HG02885 (cell line): ENCODE measurements around the gene CCDC86.

ENCODE experiments used
- ATAC-seq: cut with Tn5 transposase; IDR thresholded peaks from one replicate; pipeline ENCODE4 v1.9.1; 2021; ENCODE audit warnings: mild to moderate bottlenecking; ENCODE audit not compliant: unreplicated experiment, poor library complexity

CCDC86 gene

DNA sequence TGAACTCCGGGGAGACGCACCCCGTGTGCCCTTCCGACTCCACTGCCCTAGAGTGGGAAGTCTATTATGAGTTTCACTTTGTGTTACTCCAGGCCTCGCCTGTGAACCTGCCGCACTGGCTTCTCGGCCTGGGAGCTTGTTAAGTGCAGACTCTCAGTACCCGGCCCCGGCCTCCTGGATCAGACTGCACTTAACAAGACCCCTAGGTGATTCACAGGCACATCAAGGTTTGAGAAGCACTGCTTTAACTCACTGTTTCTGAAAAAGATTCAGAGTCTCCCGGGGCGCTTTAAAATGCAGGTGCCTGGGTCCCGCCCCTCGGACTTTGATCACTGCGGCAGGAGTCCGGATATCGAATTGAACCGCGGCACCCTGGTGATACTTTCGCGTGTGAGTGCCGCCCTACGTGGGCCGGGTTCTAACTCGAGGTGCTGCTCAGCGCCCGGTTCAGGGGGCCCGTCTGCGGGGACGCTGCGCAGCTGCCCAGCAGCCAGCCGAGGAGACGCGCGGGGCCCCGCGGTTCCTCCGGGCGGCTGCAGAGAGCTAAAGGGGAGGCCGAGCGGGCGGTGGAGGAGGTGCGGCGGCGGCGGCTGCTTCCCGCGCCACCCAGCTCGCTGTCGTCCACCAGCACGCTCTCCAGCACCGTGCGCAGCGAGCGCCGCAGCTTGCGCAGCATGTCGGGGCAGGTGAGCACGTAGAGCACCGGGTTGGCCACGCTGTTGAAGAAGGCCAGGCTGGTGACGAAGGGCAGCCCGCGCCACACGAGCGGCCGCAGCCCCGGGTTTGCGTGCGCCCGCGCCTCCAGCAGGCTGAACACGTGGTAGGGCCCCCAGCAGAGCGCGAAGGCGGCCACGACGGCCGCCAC, 10.4 kb downstream of the CCDC86 start:
- no peak for ATAC-seq

DNA sequence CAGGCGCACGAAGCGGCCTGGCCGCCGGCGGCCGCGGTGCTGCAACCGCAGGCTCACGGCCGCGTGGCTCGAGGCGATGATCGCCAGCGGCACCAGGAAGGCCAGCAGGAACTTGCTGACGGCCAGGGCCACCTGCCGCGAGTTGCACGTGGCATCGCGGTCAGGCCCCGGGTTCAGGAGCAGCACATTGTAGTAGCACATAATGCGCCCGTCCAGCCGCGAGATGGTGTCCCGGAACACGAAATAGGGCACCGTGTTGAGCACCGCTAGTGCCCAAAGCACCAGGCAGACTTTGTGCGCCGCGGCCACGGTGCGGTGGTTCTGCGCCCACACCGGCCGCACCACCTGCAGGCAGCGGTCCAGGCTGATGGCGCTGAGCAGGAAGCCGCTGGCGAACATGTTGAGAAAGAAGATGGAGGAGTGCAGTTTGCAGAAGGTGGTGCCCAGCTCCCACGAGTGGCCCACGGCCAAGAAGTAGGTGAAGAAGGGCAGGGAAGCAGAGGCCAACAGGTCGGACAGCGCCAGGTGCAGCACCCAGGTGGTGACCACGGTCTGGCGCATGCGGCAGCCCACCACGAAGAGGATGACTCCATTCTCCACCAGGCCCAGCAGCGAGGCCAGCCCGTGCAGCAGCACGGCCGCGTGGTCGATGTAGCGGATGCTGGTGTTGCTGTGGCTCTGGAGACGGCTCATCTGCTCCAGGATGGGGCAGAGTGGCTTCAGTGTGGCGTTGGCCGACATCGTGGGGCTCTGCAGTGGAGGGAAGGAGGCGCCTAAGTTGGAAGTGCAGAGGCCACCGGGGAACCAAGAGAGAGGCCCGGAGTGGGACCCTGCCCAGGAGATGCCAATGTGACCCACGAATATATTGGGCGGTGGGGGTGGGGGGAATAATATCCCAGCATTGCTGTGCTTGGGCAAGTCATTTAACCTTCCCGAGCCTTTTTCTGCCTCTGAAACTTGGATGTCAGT, 11.4 kb downstream of the CCDC86 start:
- no peak for ATAC-seq

DNA sequence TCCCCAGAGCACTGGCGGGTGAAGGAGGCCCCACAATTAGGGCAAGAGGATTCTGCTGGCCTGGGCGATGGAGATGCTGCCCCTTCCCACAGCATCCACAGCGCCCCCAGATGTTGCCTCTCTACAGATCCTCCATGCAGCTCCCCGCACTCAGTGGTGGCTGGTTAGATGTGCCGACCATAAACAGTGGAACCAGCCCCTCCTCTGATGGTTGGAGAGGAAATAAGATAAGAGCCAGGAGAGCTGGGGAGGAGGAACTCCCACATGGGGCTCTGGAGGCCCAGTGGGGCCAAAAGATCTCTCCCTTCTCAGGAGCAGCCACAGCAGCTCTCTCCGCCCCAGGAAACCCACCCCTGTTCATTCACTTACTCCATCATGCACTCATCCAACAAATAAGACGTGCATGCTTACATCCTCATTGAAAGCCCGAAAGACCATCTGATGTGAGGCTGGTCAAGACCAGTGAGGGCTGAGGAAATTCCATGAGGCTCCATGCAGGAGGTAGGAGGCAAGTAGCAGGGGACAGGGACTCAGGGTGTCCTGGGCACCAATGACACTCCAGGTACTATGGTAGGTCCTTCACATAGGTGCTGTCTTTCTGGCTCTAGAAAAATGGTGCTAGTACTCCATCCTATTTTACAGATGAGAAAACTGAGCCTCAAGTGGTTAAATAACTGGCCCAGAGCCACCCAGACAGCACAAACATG, 12.4 kb downstream of the CCDC86 start:
- no peak for ATAC-seq

DNA sequence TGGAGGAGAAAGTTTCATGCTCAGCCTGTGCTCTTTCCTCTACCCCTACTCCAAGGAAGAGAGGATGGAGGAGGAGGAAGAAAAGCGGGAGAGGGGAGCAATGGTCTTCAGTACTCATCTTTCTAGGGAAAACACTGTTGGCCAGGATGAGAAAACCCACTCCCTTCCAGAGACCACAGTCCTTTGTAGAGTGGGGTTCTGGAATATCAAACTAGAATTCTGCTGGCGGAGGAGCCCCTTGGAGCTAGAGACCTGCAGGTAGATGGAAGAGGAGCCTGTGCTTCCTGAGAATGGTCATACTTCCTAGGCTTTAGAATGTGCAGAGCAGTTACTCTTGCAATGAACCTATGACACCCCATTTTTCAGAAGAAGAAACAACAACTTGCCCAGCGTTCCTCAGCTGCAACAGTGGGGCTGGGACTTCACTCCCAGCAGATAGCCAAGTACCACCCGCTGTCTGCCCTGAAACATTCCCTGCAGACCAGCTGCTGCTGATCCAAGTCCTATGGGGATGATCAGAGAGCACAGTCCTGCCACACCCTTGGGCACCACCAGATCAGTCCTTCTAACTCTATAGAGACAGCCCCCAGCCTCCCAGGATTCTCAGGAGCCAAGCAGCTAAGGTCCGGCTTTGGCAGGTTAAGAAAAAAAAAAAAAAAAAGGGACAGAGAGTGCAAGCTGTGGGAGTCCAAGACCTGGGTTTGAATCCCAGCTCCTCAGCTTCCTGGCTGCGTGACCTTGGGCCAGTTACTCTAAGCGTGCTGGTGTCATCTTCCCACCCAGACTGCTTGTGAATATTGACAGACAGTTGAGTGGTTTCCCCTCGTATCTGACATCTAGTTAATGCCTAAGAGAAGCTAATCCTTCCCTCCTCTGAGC, 13.2 kb downstream of the CCDC86 start:
- ATAC-seq = no peak

DNA sequence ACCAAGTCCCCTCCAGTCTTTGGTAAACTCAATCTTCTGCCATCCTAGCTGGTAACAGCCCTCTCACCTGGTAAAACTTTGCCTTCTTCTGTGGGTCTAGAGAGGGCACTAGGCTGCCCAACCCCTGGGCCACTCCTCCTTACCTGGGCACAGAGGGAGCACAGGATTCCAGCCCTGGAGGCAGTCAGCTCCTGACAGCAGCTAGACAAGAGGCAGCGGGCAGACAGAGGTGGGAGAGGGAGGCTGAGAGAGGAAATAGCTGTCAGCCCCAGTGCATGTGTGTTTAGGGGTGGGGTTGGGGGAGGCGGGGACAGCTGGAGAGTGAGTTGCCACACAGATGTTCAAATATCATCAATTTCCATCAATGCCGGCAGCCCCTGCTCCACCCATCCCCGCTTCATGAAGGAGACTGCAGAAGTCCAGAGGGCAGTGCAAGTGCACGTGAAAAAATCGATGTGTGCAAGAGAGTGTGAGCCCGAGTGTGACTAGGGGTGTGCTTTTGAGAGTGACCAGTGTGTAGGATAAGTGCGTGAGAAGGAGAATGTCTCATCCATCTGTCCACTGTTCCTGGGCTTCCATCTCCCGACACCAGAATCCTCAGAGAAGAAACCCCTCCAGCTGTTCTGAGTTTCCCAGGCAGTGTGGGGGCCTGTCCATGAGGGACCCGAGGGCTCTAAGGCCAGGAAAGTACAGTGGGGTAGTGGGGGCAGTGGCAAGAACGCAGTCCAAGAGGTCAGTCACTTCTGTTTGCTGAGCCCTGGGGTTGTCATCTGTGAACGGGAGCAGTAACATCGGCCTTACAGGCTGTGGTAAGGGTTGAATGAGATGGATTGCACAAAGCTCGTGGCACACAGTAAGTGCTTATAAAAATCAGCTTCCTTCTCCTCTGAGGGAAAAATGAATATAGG, 14.1 kb downstream of the CCDC86 start, which contains the start of gene PTGDR2:
Gene PTGDR2 (minus strand): TSS at position 225 of the 908 bp plus-strand sequence. CDS start 2,228 bp downstream, outside the sequence.
- no peak for ATAC-seq

DNA sequence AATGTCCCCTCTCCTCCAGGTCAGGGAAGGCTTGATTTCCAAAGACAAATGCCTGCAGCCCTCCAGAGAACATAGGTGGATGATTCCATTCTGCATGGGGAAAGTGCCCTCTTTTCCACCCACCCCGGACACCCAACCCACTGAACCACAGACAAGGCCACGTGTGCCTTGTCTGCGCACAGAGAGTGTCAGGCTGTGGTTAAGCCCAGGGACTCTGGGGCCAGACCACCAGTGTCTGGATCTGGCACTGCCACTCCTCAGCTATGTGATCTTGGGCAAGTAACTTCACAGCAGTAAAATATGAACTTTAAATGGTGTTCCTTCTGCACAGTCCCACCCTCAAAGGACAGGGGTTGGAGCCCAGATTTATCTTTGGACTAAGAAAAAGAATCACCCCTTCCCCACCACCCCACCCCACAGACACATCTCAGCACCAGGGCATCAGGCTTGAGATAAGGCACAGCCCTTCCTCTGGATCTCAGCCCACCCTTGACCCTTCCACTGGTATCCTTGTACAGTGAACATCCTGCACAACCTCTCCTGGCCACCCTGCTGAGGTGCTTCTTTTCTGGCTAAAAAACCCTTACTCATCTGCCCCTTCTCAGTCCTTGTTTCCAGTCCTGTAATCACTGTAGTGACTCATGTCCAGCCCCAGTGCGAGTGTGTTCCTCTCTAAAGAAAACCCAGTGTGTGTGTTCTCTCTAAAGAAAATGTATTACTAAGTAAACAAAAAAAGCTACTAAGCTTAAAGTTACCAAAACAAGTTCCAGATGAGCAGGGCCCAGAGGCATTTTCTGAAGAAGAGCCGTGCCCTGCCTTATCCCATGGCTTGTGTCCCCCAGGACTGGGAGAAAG, 15.7 kb downstream of the CCDC86 start:
- ATAC-seq = no peak

DNA sequence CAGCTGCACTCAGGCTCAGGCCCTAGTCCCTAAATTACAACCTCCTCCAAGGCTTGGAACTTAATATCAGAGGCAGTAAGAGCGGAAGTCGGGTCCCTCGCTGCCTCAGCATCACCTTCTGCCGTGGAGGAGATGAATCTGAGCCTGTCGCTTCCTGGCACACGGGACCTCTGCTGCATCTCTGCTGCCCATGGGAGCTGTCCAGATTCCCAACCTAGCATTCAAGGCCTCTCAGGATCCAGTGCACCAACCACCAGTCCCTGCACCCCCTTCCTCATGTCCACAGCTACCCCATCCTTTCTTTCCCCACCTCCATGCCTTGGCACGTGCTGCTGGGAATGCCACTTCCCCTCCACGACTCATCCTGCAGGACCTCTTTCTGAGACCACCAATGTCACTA, 16.3 kb downstream of the CCDC86 start:
- no peak for ATAC-seq

DNA sequence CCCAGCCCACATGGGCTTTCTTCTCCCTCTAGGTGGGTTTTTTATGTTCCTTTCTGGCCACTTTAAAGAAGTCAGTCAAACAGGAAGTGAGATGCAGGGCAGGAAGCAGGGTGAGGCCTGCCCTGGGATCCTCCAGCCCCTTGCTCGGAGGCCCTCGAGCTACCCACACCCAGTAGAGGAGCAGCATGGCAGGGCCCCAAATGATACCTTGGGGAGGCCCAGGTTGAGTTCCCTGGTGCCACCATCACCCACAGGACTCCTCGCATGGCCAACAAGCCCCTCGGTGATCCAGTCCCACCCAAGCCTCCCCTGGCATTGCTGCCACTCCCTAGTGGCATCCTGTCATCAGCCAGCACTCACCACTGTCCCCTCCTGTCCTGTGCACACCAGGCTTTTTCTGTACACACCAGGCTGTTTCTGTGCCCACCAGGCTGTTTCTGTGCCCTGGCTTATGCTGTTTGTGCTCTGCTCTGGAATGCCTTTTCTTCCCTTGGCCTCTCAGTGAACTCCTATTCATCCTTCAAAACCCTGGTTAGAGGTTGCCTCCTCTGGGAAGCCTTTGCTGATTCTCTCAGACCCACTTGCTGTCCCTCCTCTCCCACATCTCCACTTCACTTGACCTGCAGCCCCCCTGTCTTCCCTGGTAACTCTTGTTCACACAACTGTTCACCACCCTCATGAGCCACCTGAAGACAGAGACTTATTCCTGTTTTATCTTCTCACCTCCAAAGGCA, 17.0 kb downstream of the CCDC86 start:
- no peak for ATAC-seq

DNA sequence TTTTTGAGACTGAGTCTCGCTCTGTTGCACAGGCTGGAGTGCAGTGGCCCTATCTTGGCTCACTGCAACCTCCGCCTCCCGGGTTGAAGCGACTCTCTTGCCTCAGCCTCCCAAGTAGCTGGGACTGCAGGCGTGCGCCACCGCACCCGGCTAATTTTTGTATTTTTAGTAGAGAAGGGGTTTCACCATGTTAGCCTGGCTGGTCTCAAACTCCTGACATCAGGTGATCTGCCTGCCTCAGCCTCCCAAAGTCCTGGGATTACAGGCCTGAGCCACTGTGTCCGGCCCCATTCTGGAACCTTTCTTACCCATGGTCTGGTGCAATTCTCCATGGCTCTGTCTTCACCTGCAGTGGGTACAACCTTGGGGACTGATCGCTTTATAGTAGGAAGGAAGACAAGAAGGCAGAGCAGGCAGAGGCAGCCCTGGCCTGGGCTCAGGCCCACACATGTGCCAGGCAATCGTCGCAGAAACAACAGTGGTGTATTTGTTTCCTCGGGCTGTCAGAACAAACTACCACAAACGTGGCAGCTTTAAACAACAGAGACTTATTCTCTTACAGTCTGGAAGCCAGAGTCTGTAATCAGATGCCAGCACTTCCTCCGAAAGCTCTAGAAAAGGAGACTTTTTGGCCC, 17.8 kb downstream of the CCDC86 start:
- ATAC-seq = no peak

DNA sequence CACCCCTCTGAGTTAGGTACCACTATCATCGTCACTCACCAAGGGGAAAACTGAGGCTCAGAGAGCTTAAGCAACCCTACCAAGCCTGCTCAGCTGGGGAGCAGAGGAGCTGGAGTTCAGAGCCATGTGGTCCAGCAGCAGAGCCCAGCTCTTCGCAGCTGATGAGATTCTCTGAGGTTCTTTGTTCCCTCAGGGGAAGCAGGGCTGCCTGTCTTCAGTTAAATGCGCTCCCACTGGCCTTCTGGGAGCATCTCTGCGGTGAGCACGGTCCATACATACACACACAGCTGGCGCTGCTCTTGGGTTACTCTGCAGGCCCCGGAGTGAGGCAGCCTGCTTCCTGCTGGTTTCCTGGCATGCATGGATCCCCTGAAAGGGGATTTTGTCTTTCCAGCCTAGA, 19.0 kb downstream of the CCDC86 start:
- ATAC-seq = no peak

DNA sequence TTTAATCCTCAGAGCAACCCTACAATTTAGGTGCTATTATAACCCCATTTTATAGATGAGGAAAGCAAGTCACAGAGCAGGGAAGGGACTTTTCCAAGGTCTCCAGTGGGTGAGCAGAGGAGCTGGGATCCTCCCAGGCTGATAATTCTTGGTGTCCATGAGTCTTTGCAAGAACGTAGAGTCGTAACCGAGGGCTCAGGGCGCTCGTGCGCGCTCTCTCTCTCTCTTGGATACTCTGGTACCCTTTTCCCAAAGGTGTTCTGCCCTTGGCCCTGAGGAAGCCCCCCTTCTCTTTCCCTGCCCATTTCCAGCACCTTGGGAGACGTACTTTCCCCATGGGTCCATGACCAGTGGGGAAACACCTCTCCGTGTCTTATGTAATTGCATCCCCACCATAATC, 20.3 kb downstream of the CCDC86 start:
- ATAC-seq = no peak

DNA sequence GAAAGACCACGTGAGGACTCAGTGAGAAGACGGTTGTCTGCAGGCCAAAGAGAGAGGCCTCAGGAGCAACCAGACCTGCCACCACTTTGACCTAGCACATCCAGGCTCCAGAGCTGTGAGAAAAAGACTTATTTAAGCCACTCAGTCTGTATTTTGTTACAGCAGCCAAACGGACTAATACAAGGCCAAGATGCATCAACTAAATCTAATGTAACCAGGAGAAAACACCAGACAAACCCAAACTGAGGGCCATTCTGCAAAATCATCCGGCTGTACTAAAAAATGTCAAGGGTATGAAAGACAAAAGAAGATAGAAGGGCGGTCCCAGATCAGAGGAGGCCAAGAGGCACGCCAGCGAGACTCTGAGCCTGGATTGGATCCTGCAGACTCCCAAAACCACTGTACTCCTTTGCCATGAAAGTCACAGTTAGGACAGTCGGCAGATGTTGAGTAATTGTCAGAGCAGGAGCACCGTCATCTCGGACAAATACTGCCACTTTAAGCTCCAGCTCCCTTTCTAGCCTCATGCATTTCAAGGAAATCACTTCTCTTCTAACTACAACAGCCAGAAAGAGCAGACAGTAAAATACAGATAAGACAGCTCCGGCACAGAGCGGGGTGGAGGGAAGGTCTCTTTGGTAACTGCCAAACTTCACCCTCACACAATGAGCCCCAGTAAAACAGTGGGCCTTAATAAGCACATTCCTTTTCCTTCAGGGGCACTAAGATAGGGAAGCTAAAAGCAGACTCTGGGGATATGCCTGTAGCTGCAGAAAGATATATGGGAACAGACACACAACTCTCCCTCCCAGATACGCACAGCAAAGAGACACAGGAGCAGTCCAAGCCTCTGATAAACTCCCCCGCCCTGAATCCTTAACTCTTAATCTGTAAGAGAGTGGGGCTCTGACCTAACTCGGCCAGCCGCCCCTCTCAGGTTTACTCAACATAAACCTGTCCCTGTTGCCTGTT, 21.9 kb downstream of the CCDC86 start:
- ATAC-seq = no peak

DNA sequence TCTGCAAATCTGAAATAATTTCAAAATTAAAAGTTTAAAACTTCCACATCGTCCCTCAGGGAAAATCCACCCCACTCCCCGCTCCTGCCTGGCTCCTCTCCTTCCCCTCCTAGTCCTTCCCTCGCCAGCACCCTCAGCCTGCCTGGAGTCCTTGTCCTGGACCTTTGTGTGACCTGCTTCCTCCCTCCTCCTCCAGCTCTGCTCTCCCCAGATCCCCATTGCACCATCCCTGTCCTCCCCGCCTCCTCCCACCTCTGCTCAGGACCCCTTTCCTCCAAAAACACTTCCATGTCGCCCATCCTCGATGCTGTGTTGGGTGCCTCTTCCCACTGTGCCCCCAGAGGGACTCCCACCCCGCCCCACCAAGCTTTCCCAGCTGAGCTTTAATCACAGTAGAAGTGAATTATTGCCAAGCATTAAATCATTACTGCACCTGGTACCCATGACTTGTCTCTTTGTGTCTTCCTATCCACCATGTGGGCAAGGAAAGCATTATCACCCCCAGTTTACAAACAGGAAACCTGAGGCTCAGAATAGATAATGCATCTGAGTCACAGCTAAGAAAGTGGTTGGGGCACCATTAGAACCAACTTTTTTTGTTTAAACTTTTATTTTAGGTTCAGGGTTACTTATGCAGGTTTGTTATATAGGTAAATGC, 23.1 kb downstream of the CCDC86 start:
- ATAC-seq = no peak

DNA sequence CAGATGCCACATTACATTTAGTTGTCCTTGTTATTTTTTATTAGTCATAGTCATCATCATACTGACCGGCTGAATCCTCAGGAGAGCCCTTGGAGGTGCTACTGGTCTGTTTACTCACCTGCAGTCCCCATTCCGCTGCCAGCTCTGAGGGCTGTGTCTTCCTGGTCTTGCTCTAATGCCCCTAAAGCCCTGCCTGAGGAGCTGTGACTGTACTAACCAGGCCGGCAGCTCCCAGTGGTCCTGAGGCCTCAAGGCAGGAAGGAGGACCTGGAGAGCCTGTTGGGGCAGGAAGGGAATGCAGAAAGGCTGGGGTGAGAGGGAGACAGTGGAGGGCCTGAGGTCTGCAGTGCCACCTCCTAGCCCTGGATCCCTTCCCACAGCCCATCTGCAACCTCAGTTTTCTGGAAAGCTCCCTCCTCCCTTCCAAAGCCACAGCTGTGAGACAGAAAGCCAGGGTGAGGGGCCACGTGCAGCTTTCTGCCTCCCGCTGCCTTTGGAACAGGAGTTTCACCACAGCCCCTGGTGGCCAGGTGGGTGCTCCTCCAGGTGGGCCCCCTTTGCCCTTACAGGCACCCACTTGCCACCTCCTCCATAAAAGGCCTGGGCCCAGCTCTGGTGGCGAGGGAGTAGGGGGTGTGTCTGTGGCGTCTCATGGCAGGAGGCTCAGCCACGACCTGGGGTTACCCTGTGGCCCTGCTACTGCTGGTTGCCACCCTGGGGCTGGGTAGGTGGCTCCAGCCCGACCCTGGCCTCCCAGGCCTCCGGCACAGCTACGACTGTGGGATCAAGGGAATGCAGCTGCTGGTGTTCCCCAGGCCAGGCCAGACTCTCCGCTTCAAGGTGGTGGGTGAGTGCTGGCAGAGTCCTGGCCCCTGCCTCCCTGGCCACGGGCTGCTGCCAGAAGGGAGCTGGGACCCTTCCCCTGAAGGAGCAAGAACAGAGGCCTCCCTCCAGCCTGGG, 25.3 kb downstream of the CCDC86 start, which contains the start of gene ZP1:
Gene ZP1 (plus strand): TSS at position 632 of the 960 bp plus-strand sequence. CDS start 20 bp downstream, at position 652.
- ATAC-seq = no peak
